H1 (cell line): ENCODE data around the gene NAT10. TPM values are rescaled to one million over a fixed set of nuclear protein-coding genes. Genes with fewer than 3 reads are reported as not detected.

Experiments
- ASH2L ChIP-seq: fragments of 200-600, 300-600 bp; sonication (generic); IDR thresholded peaks from one replicate; pipeline ENCODE4 v1.7.1; 2017; ENCODE audit warnings: low read length
- CEBPB ChIP-seq: IDR thresholded peaks from 2 replicates; pipeline ENCODE4 v1.6.1; 2012; ENCODE audit warnings: low read depth, low read length
- CTBP2 ChIP-seq: IDR thresholded peaks from 2 replicates; pipeline ENCODE4 v1.7.0; 2011; ENCODE audit warnings: borderline replicate concordance, mild to moderate bottlenecking, moderate library complexity, mixed read lengths, low read length; ENCODE audit not compliant: insufficient read depth, insufficient read length
- JUND ChIP-seq: IDR thresholded peaks from 2 replicates; pipeline ENCODE4 v1.6.1; 2011; ENCODE audit warnings: mild to moderate bottlenecking, improper control_type of control experiment, low read length
- KDM1A ChIP-seq: fragments of 200-600, 300-600 bp; sonication (generic); IDR thresholded peaks from 2 replicates; pipeline ENCODE4 v1.7.1; 2016; ENCODE audit warnings: mild to moderate bottlenecking, low read length, borderline replicate concordance
- KDM4A ChIP-seq: IDR thresholded peaks from one replicate; pipeline ENCODE4 v1.7.1; 2012; ENCODE audit warnings: low read depth, mild to moderate bottlenecking, moderate library complexity, low read length, inconsistent platforms; ENCODE audit not compliant: severe bottlenecking
- polyA plus RNA-seq, 7 experiments: library from polyadenylated mRNA; depleted of rRNA in 3 of 7; stranded (reverse) in 5 of 7; unstranded in 2 of 7; fragments of >200 nt in 5 of 7; fragments of 200-250 nt in 2 of 7; gene quantifications; 1 replicate in 5 of 7; 2 replicates in 1 of 7; 4 replicates in 1 of 7; pipeline versions ENCODE4 v1.2.1 to v1.2.3, GENCODE V29; 2011 to 2013; ENCODE audit warnings: missing spikeins in 2 of 7, mixed read lengths in 2 of 7
- total RNA-seq: library from RNA; stranded (reverse); fragmentation: NEBNext Ultra II Directional; extraction: Animal tissue kit (Norgen Biotek cat#: 25700); gene quantifications from 2 replicates; pipeline ENCODE4 v1.2.1, GENCODE V29; 2021
- TF ChIP-seq, protein P1 (sequence below): IDR thresholded peaks from 2 replicates; pipeline ENCODE4 v1.6.1; 2012; ENCODE audit warnings: inconsistent platforms

NAT10 gene
- total and polyA plus RNA-seq, 2 of the 8 experiments (the other 6 are each of a cell fraction or from before 2014, with no cell fraction given) = 66.3 to 89.6 TPM

DNA sequence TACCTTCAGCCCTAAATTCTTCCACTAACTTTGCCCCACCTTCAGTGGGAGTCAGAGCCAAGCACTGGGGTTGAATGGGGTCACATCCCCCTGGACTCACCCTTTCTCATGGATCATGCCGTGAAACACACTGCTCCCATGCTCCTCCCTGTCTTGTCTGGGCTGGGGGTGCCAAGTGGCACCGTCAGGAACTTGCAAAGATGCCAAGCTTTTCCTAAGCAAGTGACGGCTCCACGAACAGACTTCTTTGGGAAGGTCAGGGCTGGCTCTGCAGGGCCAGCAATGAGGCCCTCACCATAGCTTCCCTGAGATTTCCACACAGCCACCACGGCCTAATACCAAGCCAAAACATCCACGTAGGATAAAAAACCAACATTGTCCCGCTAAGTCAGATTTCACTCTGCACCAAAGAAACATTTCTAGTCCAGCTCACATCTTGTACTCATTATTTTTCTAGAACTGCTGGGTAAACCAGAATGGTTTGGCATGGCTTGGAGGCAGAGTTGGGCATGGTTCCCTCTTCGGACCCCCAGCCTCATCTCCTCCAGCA lies 76.5 kb downstream of the NAT10 start (continued):
- no peak for TF ChIP-seq ASH2L
- no peak for TF ChIP-seq JUND
- TF ChIP-seq KDM4A = no peak
- TF ChIP-seq CEBPB = no peak
- TF ChIP-seq, protein P1, sequence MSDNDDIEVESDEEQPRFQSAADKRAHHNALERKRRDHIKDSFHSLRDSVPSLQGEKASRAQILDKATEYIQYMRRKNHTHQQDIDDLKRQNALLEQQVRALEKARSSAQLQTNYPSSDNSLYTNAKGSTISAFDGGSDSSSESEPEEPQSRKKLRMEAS = no peak
- TF ChIP-seq KDM1A = no peak
- no peak for TF ChIP-seq CTBP2
- TF ChIP-seq, all 59 proteins: peak for 0
